ENCODE results near the gene S100A4.

Gene S100A4

DNA sequence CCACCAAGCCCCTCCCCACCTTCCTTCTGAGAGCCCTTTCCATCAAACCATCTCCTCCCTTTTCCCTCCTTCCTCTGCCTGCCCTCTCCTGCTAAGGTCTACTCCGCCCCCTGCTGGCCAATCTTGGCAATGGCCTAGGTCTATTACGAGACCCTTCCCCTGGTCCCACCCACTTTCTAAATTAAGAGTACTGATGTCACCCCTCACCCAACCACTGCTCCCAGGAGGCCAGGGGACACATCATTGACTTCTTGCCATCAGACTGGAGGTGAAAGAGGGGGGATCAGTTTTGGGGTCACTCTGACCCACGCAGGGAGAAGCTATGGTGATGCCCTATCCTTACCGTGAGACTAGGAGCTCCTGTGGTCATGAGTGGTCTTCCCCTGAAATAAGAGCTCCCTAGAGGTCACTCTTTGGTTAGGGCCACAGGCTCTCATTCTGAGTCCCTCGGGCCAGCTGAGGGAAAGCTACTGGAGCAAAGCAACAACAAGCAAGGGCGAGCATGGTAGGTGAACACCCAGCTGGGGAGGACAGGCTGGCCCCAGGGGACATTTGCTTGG, 50.5 kb downstream of the S100A4 start:
- no peak for FAIRE-seq

More for the DNA sequence above, 50.5 kb downstream of the S100A4 start:
- TF ChIP-seq, protein P1, sequence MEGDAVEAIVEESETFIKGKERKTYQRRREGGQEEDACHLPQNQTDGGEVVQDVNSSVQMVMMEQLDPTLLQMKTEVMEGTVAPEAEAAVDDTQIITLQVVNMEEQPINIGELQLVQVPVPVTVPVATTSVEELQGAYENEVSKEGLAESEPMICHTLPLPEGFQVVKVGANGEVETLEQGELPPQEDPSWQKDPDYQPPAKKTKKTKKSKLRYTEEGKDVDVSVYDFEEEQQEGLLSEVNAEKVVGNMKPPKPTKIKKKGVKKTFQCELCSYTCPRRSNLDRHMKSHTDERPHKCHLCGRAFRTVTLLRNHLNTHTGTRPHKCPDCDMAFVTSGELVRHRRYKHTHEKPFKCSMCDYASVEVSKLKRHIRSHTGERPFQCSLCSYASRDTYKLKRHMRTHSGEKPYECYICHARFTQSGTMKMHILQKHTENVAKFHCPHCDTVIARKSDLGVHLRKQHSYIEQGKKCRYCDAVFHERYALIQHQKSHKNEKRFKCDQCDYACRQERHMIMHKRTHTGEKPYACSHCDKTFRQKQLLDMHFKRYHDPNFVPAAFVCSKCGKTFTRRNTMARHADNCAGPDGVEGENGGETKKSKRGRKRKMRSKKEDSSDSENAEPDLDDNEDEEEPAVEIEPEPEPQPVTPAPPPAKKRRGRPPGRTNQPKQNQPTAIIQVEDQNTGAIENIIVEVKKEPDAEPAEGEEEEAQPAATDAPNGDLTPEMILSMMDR (IDR thresholded peaks at IDR 0.05; ENCODE audit: insufficient read depth, missing control alignments): peak; percentile 97
- DNase-seq (ENCODE audit: insufficient read length, low spot score): peak; percentile 56

Measured in D721Med (cell line).